H9 (cell line): ENCODE results near the gene TBR1. TPM values are rescaled to one million over a fixed set of nuclear protein-coding genes. Genes with fewer than 3 reads are reported as not detected.

Experiments
- DNase-seq: peaks from one replicate; pipeline ENCODE4 v3.0.0-alpha.2; 2017
- H2AFZ ChIP-seq: one replicate; pipeline ENCODE4 v1.6.1; 2013; ENCODE audit warnings: mild to moderate bottlenecking, low read length, control low read depth, moderate library complexity
- H2AK5ac ChIP-seq: 2 replicates; pipeline ENCODE4 v1.6.1; 2013; ENCODE audit warnings: low read length, control low read depth, mixed read lengths; ENCODE audit not compliant: insufficient read length
- H2BK120ac ChIP-seq: one replicate; pipeline ENCODE4 v1.6.1; 2013; ENCODE audit warnings: low read depth, mild to moderate bottlenecking, low read length, control low read depth, inconsistent platforms; ENCODE audit not compliant: poor library complexity, severe bottlenecking
- H2BK12ac ChIP-seq: 2 replicates; pipeline ENCODE4 v1.6.1; 2013; ENCODE audit warnings: low read length, control low read depth, mixed read lengths, low read depth; ENCODE audit not compliant: insufficient read length
- H2BK15ac ChIP-seq: 2 replicates; pipeline ENCODE4 v1.6.1; 2013; ENCODE audit warnings: low read depth, low read length, control low read depth
- H2BK20ac ChIP-seq: one replicate; pipeline ENCODE4 v1.6.1; 2013; ENCODE audit warnings: low read depth, mild to moderate bottlenecking, low read length, control low read depth, inconsistent platforms; ENCODE audit not compliant: poor library complexity, severe bottlenecking
- H2BK5ac ChIP-seq: 2 replicates; pipeline ENCODE4 v1.6.1; 2013; ENCODE audit warnings: low read length, control low read depth, mixed read lengths; ENCODE audit not compliant: insufficient read length
- H3K14ac ChIP-seq: 2 replicates; pipeline ENCODE4 v1.6.1; 2013; ENCODE audit warnings: low read length, control low read depth; ENCODE audit not compliant: insufficient read depth
- H3K18ac ChIP-seq: 2 replicates; pipeline ENCODE4 v1.6.1; 2013; ENCODE audit warnings: low read depth, mild to moderate bottlenecking, mixed read lengths, low read length, control low read depth; ENCODE audit not compliant: insufficient read length
- H3K23ac ChIP-seq: 2 replicates; pipeline ENCODE4 v1.6.1; 2013; ENCODE audit warnings: low read length, control low read depth, mixed read lengths, low read depth; ENCODE audit not compliant: insufficient read length
- H3K23me2 ChIP-seq: 2 replicates; pipeline ENCODE4 v1.6.1; 2013; ENCODE audit warnings: low read depth, mild to moderate bottlenecking, mixed read lengths, low read length, control low read depth; ENCODE audit not compliant: insufficient read length, poor library complexity, severe bottlenecking
- H3K27ac ChIP-seq: 2 replicates; pipeline ENCODE4 v1.5.1; 2013; ENCODE audit warnings: low read length, control low read depth, mixed read lengths, low read depth; ENCODE audit not compliant: insufficient read length
- H3K27me3 ChIP-seq: 2 replicates; pipeline ENCODE4 v1.6.1; 2013; ENCODE audit warnings: low read length, control low read depth, inconsistent platforms; ENCODE audit not compliant: insufficient read depth
- H3K4ac ChIP-seq: 2 replicates; pipeline ENCODE4 v1.6.1; 2013; ENCODE audit warnings: low read depth, mild to moderate bottlenecking, control low read depth, inconsistent platforms, low read length, moderate library complexity
- H3K4me1 ChIP-seq: 2 replicates; pipeline ENCODE4 v1.6.1; 2013; ENCODE audit warnings: low read length, control low read depth, inconsistent platforms; ENCODE audit not compliant: insufficient read depth
- H3K4me2 ChIP-seq: 2 replicates; pipeline ENCODE4 v1.6.1; 2013; ENCODE audit warnings: low read length, control low read depth, mixed read lengths; ENCODE audit not compliant: insufficient read length, insufficient read depth
- H3K56ac ChIP-seq: 2 replicates; pipeline ENCODE4 v1.6.1; 2013; ENCODE audit warnings: low read depth, mild to moderate bottlenecking, mixed read lengths, low read length, control low read depth; ENCODE audit not compliant: insufficient read length
- H3K79me1 ChIP-seq: 2 replicates; pipeline ENCODE4 v1.6.1; 2013; ENCODE audit warnings: low read depth, mild to moderate bottlenecking, moderate library complexity, low read length, control low read depth, inconsistent platforms; ENCODE audit not compliant: insufficient read depth, poor library complexity, severe bottlenecking
- H3K79me2 ChIP-seq: 2 replicates; pipeline ENCODE4 v1.6.1; 2013; ENCODE audit warnings: low read length, control low read depth, inconsistent platforms; ENCODE audit not compliant: insufficient read depth
- H3K9ac ChIP-seq: 2 replicates; pipeline ENCODE4 v1.6.1; 2013; ENCODE audit warnings: low read length, control low read depth, mixed read lengths; ENCODE audit not compliant: insufficient read length; ENCODE audit errors: extremely low read depth
- H3K9me3 ChIP-seq: one replicate; pipeline ENCODE4 v1.6.1; 2013; ENCODE audit warnings: low read depth, low read length, inconsistent platforms; ENCODE audit not compliant: control insufficient read depth
- H3T11ph ChIP-seq: one replicate; pipeline ENCODE4 v1.6.1; 2013; ENCODE audit warnings: mild to moderate bottlenecking, low read length, control low read depth, inconsistent platforms
- H4K20me1 ChIP-seq: one replicate; pipeline ENCODE4 v1.6.1; 2013; ENCODE audit not compliant: control insufficient read depth, insufficient read length, insufficient read depth
- H4K5ac ChIP-seq: 2 replicates; pipeline ENCODE4 v1.6.1; 2013; ENCODE audit warnings: low read depth, mild to moderate bottlenecking, mixed read lengths, low read length, control low read depth; ENCODE audit not compliant: insufficient read length
- H4K8ac ChIP-seq: replicated peaks from 2 replicates; pipeline ENCODE4 v1.6.1; 2013; ENCODE audit warnings: low read length, control low read depth, mixed read lengths, low read depth; ENCODE audit not compliant: insufficient read length
- H4K91ac ChIP-seq: 2 replicates; pipeline ENCODE4 v1.6.1; 2013; ENCODE audit warnings: low read depth, mild to moderate bottlenecking, moderate library complexity, mixed read lengths, low read length, control low read depth; ENCODE audit not compliant: insufficient read length
- H3K27ac Mint-ChIP-seq, 3 experiments: 2 replicates in 2 of 3; 3 replicates in 1 of 3; pipeline ENCODE4 v1.8.0; 2020 to 2021; ENCODE audit warnings: mixed read lengths in 3 of 3, mild to moderate bottlenecking in 1 of 3, moderate library complexity in 1 of 3
- H3K27me3 Mint-ChIP-seq: 2 replicates; pipeline ENCODE4 v1.8.0; 2021; ENCODE audit warnings: low read depth, mild to moderate bottlenecking, moderate library complexity, mixed read lengths
- H3K36me3 Mint-ChIP-seq, 3 experiments: 2 replicates in 2 of 3; 3 replicates in 1 of 3; pipeline ENCODE4 v1.8.0; 2020 to 2021; ENCODE audit warnings: low read depth in 3 of 3, mixed read lengths in 3 of 3; ENCODE audit not compliant: insufficient read depth in 1 of 3
- H3K4me1 Mint-ChIP-seq, 2 experiments: 2 replicates each; pipeline ENCODE4 v1.8.0; 2020; ENCODE audit warnings: mixed read lengths in 2 of 2
- H3K4me3 Mint-ChIP-seq, 2 experiments: 2 replicates in 1 of 2; 3 replicates in 1 of 2; pipeline ENCODE4 v1.8.0; 2020 to 2021; ENCODE audit warnings: mild to moderate bottlenecking in 2 of 2, mixed read lengths in 2 of 2, moderate library complexity in 1 of 2
- H3K9me3 Mint-ChIP-seq, 2 experiments: 2 replicates in 1 of 2; 3 replicates in 1 of 2; pipeline ENCODE4 v1.8.0; 2020; ENCODE audit warnings: mild to moderate bottlenecking in 2 of 2, mixed read lengths in 2 of 2, moderate library complexity in 1 of 2
- WGBS: extraction: QIAGEN DNeasy Blood & Tissue Kit; methylation state at CpG from one replicate; pipeline ENCODE4 v1.1.7; 2013; ENCODE audit warnings: missing lambda C conversion rate, low lambda C conversion rate, mixed read lengths; ENCODE audit not compliant: insufficient read length; ENCODE audit errors: extremely low coverage; 5-methylcytosine and 5-hydroxymethylcytosine counted together
- total RNA-seq: library from RNA; stranded (reverse); gene quantifications from 2 replicates; pipeline ENCODE4 v1.2.1, GENCODE V29; 2021
- TF ChIP-seq, protein P1 (sequence below): fragments of 200-600 bp; sonication (generic); conservative IDR thresholded peaks from 3 replicates; pipeline ENCODE4 v1.8.0; 2021; ENCODE audit warnings: antibody characterized with exemption, mild to moderate bottlenecking

Gene TBR1
- total RNA-seq, 1 experiment from 2014 or later, result 0.24 TPM

DNA sequence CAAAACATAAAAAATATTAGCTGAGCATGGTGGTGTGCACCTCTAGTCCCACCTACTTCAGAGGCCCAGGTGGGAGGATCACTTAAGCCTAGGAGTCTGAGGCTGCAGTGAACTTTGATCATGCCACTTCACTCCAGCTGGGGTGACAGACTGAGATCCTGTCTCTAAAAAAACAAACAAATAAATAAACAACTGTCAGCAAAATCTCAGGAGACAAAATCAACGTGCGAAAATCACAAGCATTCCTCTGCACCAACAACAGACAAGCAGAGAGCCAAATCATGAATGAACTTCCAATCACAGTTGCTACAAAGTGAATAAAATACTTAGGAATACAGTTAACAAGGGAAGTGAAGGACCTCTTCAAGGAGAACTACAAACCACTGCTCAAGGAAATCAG lies 58.8 kb downstream of the TBR1 start:
- H2AFZ ChIP-seq, result no peak overlapping the region
- Mint-ChIP-seq H3K36me3 (peaks cover 0 to 14% (median 4%) of the 10 kb centered on the region in 3 experiments; a peak in 5 of 7 replicates), H3K9me3 (peaks cover 19 to 29% of the 10 kb centered on the region in 2 experiments), H3K4me1 (no peaks in the 10 kb centered on the region; a peak in 1 of 4 replicates), H3K27ac (no peak overlapping the region), H3K4me3 (no peak overlapping the region), H3K27me3 (no peaks in the 10 kb centered on the region)
- H2BK12ac ChIP-seq, result no peak overlapping the region
- no peak overlapping the region for H2BK15ac ChIP-seq
- H2BK5ac ChIP-seq, result no peak overlapping the region
- TF ChIP-seq, protein P1, sequence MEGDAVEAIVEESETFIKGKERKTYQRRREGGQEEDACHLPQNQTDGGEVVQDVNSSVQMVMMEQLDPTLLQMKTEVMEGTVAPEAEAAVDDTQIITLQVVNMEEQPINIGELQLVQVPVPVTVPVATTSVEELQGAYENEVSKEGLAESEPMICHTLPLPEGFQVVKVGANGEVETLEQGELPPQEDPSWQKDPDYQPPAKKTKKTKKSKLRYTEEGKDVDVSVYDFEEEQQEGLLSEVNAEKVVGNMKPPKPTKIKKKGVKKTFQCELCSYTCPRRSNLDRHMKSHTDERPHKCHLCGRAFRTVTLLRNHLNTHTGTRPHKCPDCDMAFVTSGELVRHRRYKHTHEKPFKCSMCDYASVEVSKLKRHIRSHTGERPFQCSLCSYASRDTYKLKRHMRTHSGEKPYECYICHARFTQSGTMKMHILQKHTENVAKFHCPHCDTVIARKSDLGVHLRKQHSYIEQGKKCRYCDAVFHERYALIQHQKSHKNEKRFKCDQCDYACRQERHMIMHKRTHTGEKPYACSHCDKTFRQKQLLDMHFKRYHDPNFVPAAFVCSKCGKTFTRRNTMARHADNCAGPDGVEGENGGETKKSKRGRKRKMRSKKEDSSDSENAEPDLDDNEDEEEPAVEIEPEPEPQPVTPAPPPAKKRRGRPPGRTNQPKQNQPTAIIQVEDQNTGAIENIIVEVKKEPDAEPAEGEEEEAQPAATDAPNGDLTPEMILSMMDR, result no peak
- DNase-seq, result no peak
- H3K14ac ChIP-seq, result no peak overlapping the region
- no CpG with 5 or more reads among the region's 2 CpGs for WGBS
- H3K56ac ChIP-seq, result no peak overlapping the region
- no peak overlapping the region for H4K8ac ChIP-seq
- H4K5ac ChIP-seq, result no peak overlapping the region
- H3K9me3 ChIP-seq, result no peaks in the 10 kb centered on the region
- no peak overlapping the region for H3K27ac ChIP-seq
- no peak overlapping the region for H3K18ac ChIP-seq
- no peaks in the 10 kb centered on the region for H3K79me2 ChIP-seq
- no peak overlapping the region for H3K9ac ChIP-seq
- H3K4me2 ChIP-seq, result no peak overlapping the region
- H3K4ac ChIP-seq, result no peak overlapping the region
- H3K79me1 ChIP-seq, result no peaks in the 10 kb centered on the region
- H2BK20ac ChIP-seq, result no peak overlapping the region
- H2BK120ac ChIP-seq, result no peak overlapping the region
- no peak overlapping the region for H3K23ac ChIP-seq
- no peaks in the 10 kb centered on the region for H3K27me3 ChIP-seq
- H3T11ph ChIP-seq, result no peak overlapping the region
- no peaks in the 10 kb centered on the region for H3K23me2 ChIP-seq
- no peak overlapping the region for H4K91ac ChIP-seq
- H4K20me1 ChIP-seq, result no peaks in the 10 kb centered on the region
- no peaks in the 10 kb centered on the region for H3K4me1 ChIP-seq
- no peak overlapping the region for H2AK5ac ChIP-seq

Other genes with a start within 250 kb of the TBR1 start
- gene PSMD14, start 107.9 kb upstream of the TBR1 start, total RNA-seq, result 83.7 and 86.4 TPM in 2 replicates
- 0.04 TPM in 1 of 2 replicates, not detected in the other for gene SLC4A10, start 208.1 kb downstream of the TBR1 start, total RNA-seq